HG02610 (cell line): Measurements from ENCODE around the gene ANO7.

Experiments used
- ATAC-seq: cut with Tn5 transposase; IDR thresholded peaks from one replicate; pipeline ENCODE4 v1.9.1; 2021; ENCODE audit warnings: mild to moderate bottlenecking, moderate library complexity; ENCODE audit not compliant: unreplicated experiment

ANO7 gene

GRCh38 chr2:241241669-241242068 is 53.2 kb downstream of the ANO7 start:
- ATAC-seq, result no peak

GRCh38 chr2:241242306-241242705 is 53.8 kb downstream of the ANO7 start:
- no peak for ATAC-seq

GRCh38 chr2:241244368-241244767 is 55.9 kb downstream of the ANO7 start:
- no peak for ATAC-seq

- ATAC-seq, result no peak
Measured at GRCh38 chr2:241248289-241248688, 59.8 kb downstream of the ANO7 start.

GRCh38 chr2:241248897-241249296 is 60.4 kb downstream of the ANO7 start:
- no peak for ATAC-seq

GRCh38 chr2:241249654-241250053 is 61.2 kb downstream of the ANO7 start:
- no peak for ATAC-seq

GRCh38 chr2:241252778-241253475 is 64.5 kb downstream of the ANO7 start:
- no peak for ATAC-seq

GRCh38 chr2:241254904-241255351 is 66.5 kb downstream of the ANO7 start:
- no peak for ATAC-seq

- no peak for ATAC-seq
Measured at GRCh38 chr2:241255542-241256167, 67.2 kb downstream of the ANO7 start.

- ATAC-seq, result no peak
Measured at GRCh38 chr2:241256168-241256545, 67.7 kb downstream of the ANO7 start.

- no peak for ATAC-seq
Measured at GRCh38 chr2:241257419-241258032, 69.0 kb downstream of the ANO7 start.

- no peak for ATAC-seq
Measured at GRCh38 chr2:241258505-241259280, 70.2 kb downstream of the ANO7 start.

GRCh38 chr2:241260911-241261310 is 72.4 kb downstream of the ANO7 start:
- no peak for ATAC-seq

GRCh38 chr2:241261628-241262027 is 73.2 kb downstream of the ANO7 start:
- no peak for ATAC-seq

- no peak for ATAC-seq
Measured at GRCh38 chr2:241263061-241263460, 74.6 kb downstream of the ANO7 start.

- ATAC-seq, result no peak
Measured at GRCh38 chr2:241265506-241265905, 77.0 kb downstream of the ANO7 start.

GRCh38 chr2:241267249-241268067 is 79.0 kb downstream of the ANO7 start:
- ATAC-seq, result no peak

GRCh38 chr2:241268306-241268705 is 79.8 kb downstream of the ANO7 start:
- ATAC-seq, result no peak

- ATAC-seq, result no peak
Measured at GRCh38 chr2:241268716-241269445, 80.4 kb downstream of the ANO7 start.
